H1 (cell line): Measurements from ENCODE around the gene HYAL1. TPM values are rescaled to one million over a fixed set of nuclear protein-coding genes. Genes with fewer than 3 reads are reported as not detected.

Experiments
- BACH1 ChIP-seq: IDR thresholded peaks from 2 replicates; pipeline ENCODE4 v1.6.1; 2012; ENCODE audit warnings: low read length, improper control_type of control experiment
- CTBP2 ChIP-seq: IDR thresholded peaks from 2 replicates; pipeline ENCODE4 v1.7.0; 2011; ENCODE audit warnings: borderline replicate concordance, mild to moderate bottlenecking, moderate library complexity, mixed read lengths, low read length; ENCODE audit not compliant: insufficient read depth, insufficient read length
- EP300 ChIP-seq, 2 experiments: IDR thresholded peaks; 1 replicate in 1 of 2; 2 replicates in 1 of 2; pipeline ENCODE4 v1.6.1; 2011 to 2012; ENCODE audit warnings: low read depth in 2 of 2, low read length in 2 of 2, mild to moderate bottlenecking in 2 of 2, borderline replicate concordance in 1 of 2, inconsistent platforms in 1 of 2, moderate library complexity in 1 of 2
- FOSL1 ChIP-seq: IDR thresholded peaks from 2 replicates; pipeline ENCODE4 v1.6.1; 2011; ENCODE audit warnings: mild to moderate bottlenecking, low read depth, low read length, moderate library complexity; ENCODE audit not compliant: insufficient read depth
- GABPA ChIP-seq: IDR thresholded peaks from 2 replicates; pipeline ENCODE4 v1.6.1; 2011; ENCODE audit warnings: mild to moderate bottlenecking, low read length, moderate library complexity, borderline replicate concordance; ENCODE audit not compliant: insufficient read depth
- HDAC6 ChIP-seq: IDR thresholded peaks from one replicate; pipeline ENCODE4 v1.7.1; 2012; ENCODE audit warnings: low read depth, mild to moderate bottlenecking, inconsistent platforms, low read length, moderate library complexity
- KDM1A ChIP-seq: fragments of 200-600, 300-600 bp; sonication (generic); IDR thresholded peaks from 2 replicates; pipeline ENCODE4 v1.7.1; 2016; ENCODE audit warnings: mild to moderate bottlenecking, low read length, borderline replicate concordance
- PHF8 ChIP-seq: fragments of 200-600 bp; sonication (generic); conservative IDR thresholded peaks from 2 replicates; pipeline ENCODE4 v1.7.1; 2012; ENCODE audit warnings: low read depth, mild to moderate bottlenecking, inconsistent platforms, low read length, moderate library complexity
- POLR2A ChIP-seq, 2 experiments: IDR thresholded peaks; 1 replicate in 1 of 2; 2 replicates in 1 of 2; pipeline ENCODE4 v1.6.1; 2011; ENCODE audit warnings: low read depth in 2 of 2, low read length in 2 of 2, mild to moderate bottlenecking in 2 of 2; ENCODE audit errors: control extremely low read depth in 1 of 2
- POLR2AphosphoS5 ChIP-seq: IDR thresholded peaks from 2 replicates; pipeline ENCODE4 v1.6.1; 2011; ENCODE audit warnings: low read depth, low read length
- RNF2 ChIP-seq: fragments of 200-900, 300-1000 bp; sonication (generic); IDR thresholded peaks from 2 replicates; pipeline ENCODE4 v1.7.1; 2016; ENCODE audit warnings: borderline replicate concordance, low read depth, mild to moderate bottlenecking, antibody characterized with exemption, low read length; ENCODE audit not compliant: poor library complexity, severe bottlenecking; ENCODE audit errors: missing control alignments
- SP2 ChIP-seq: IDR thresholded peaks from 2 replicates; pipeline ENCODE4 v1.6.1; 2012; ENCODE audit warnings: mild to moderate bottlenecking, low read length, inconsistent platforms
- SUZ12 ChIP-seq: fragments of 200-600 bp; sonication (generic); IDR thresholded peaks from 2 replicates; pipeline ENCODE4 v1.6.1; 2012; ENCODE audit warnings: mild to moderate bottlenecking, inconsistent platforms, low read length, moderate library complexity, mixed read lengths
- TAF1 ChIP-seq: IDR thresholded peaks from 2 replicates; pipeline ENCODE4 v1.6.1; 2011; ENCODE audit warnings: mild to moderate bottlenecking, low read depth, low read length
- TAF7 ChIP-seq: optimal IDR thresholded peaks from 2 replicates; pipeline ENCODE3; 2011; ENCODE audit warnings: low read depth, mild to moderate bottlenecking, inconsistent platforms, low read length, moderate library complexity, borderline replicate concordance
- TCF12 ChIP-seq: IDR thresholded peaks from 2 replicates; pipeline ENCODE4 v1.6.1; 2011; ENCODE audit warnings: low read depth, mild to moderate bottlenecking, low read length
- TEAD4 ChIP-seq: IDR thresholded peaks from 2 replicates; pipeline ENCODE4 v1.6.1; 2012; ENCODE audit warnings: low read depth, low read length, inconsistent platforms, mixed read lengths
- polyA plus RNA-seq, 7 experiments: library from polyadenylated mRNA; depleted of rRNA in 3 of 7; stranded (reverse) in 5 of 7; unstranded in 2 of 7; fragments of >200 nt in 5 of 7; fragments of 200-250 nt in 2 of 7; gene quantifications; 1 replicate in 5 of 7; 2 replicates in 1 of 7; 4 replicates in 1 of 7; pipeline versions ENCODE4 v1.2.1 to v1.2.3, GENCODE V29; 2011 to 2013; ENCODE audit warnings: missing spikeins in 2 of 7, mixed read lengths in 2 of 7
- total RNA-seq: library from RNA; stranded (reverse); fragmentation: NEBNext Ultra II Directional; extraction: Animal tissue kit (Norgen Biotek cat#: 25700); gene quantifications from 2 replicates; pipeline ENCODE4 v1.2.1, GENCODE V29; 2021
- TF ChIP-seq, protein P1 (sequence below), 3 experiments: IDR thresholded peaks; 1 replicate in 2 of 3; 2 replicates in 1 of 3; pipeline versions ENCODE4 v1.5.1 to v1.6.1; 2011; ENCODE audit warnings: low read length in 3 of 3, mild to moderate bottlenecking in 3 of 3, inconsistent platforms in 2 of 3, low read depth in 1 of 3, moderate library complexity in 1 of 3; ENCODE audit not compliant: insufficient read depth in 1 of 3; ENCODE audit errors: control extremely low read depth in 1 of 3

HYAL1 gene
- total and polyA plus RNA-seq, 2 of the 8 experiments (the other 6 are each of a cell fraction or from before 2014, with no cell fraction given): 2.0 to 5.4 TPM

DNA sequence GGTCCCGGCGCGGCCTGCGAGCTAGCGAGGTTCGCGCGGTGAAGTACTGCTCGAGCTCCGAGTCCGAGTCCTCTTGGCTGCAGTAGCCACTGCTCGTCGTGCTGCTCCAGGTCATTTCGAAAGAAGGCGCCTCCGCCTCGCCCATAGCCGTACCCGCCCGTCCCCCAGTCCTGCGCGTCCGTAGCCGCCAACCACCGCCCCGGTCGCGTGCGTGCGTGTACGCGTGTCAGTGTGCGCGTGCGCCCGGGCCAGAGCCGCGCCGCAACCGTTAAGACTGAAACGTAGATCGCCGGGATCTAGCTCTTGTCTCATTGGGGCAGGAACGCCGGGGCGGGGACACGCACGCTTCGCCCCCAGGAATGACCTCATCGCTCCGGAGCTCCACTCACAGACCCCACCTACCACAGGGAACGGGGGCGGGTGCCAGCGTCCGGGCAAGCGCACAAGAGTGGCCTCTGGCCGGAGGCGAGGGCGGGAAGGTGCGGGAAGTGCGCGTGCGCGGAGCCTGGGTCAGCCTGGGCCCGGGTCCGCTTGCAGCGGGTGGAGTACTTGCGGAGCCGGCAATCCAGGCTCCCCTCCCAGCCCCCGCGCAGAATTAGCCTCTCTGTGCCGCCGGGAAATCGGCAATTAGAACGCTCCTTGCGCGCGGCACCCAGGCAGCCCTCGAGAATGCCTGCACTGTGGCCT lies 33.9 kb upstream of the HYAL1 start (continued):
- peak; percentile 79; the same call in 1 of the 2 replicates for TF ChIP-seq PHF8
- TF ChIP-seq HDAC6: no peak
- TF ChIP-seq, protein P1, sequence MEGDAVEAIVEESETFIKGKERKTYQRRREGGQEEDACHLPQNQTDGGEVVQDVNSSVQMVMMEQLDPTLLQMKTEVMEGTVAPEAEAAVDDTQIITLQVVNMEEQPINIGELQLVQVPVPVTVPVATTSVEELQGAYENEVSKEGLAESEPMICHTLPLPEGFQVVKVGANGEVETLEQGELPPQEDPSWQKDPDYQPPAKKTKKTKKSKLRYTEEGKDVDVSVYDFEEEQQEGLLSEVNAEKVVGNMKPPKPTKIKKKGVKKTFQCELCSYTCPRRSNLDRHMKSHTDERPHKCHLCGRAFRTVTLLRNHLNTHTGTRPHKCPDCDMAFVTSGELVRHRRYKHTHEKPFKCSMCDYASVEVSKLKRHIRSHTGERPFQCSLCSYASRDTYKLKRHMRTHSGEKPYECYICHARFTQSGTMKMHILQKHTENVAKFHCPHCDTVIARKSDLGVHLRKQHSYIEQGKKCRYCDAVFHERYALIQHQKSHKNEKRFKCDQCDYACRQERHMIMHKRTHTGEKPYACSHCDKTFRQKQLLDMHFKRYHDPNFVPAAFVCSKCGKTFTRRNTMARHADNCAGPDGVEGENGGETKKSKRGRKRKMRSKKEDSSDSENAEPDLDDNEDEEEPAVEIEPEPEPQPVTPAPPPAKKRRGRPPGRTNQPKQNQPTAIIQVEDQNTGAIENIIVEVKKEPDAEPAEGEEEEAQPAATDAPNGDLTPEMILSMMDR (IDR thresholded peaks at IDR 0.05; ENCODE audit: control extremely low read depth in 1 of 3, insufficient read depth in 1 of 3, low read depth in 1 of 3, low read length in 3 of 3): no peak
- TF ChIP-seq TCF12: no peak
- TF ChIP-seq TEAD4: 0 out of 2 replicates have a peak, but pooled peaks have one; percentile 5
- no peak for TF ChIP-seq CTBP2
- peak; percentile 65; the same call in 1 of the 2 replicates for TF ChIP-seq TAF1
- peak in 1 of 2 experiments; percentile 54; a peak in 2 of 3 replicates for TF ChIP-seq POLR2A (IDR thresholded peaks at IDR 0.05; ENCODE audit: control extremely low read depth in 1 of 2, low read depth in 2 of 2, low read length in 2 of 2)
- no peak for TF ChIP-seq TAF7
- no peak for TF ChIP-seq FOSL1
- peak; percentile 36; the same call in 1 of the 2 replicates for TF ChIP-seq SUZ12
- TF ChIP-seq KDM1A: no peak
- TF ChIP-seq RNF2: peak; percentile 19
- TF ChIP-seq EP300 (IDR thresholded peaks at IDR 0.05; ENCODE audit: borderline replicate concordance in 1 of 2, low read depth in 2 of 2, low read length in 2 of 2): no peak
- peak; percentile 75; the same call in 1 of the 2 replicates for TF ChIP-seq POLR2AphosphoS5
- no peak for TF ChIP-seq SP2
- peak; percentile 70 for TF ChIP-seq BACH1
- no peak for TF ChIP-seq GABPA
- TF ChIP-seq, all 59 proteins: peak for 23
